Tibial nerve (tissue), 4 donors: Measurements from ENCODE around the gene C10orf67. TPM values are rescaled to one million over a fixed set of nuclear protein-coding genes. Genes with fewer than 3 reads are reported as not detected.
"Not testable (repeated sequence)": the region's sequence is repeated elsewhere in the genome, so short reads cannot be mapped to it uniquely, and the experiment has no call there.

Experiments used
- DNase-seq, 2 donors: peaks; one replicate each; pipeline ENCODE4 v3.0.0-alpha.2; 2019; ENCODE audit warnings: low spot score in 2 of 2
- H3K27ac ChIP-seq, 4 donors: fragments of 200-600 bp; sonication (generic) in 3 of 4; one replicate each; pipeline ENCODE4 v1.5.1; 2017 to 2019; ENCODE audit warnings: mild to moderate bottlenecking in 1 of 4
- H3K27me3 ChIP-seq, 2 donors: fragments of 200-600 bp; sonication (generic) in 1 of 2; one replicate each; pipeline versions ENCODE4 v1.5.1 to v1.6.0; 2017 to 2019
- H3K36me3 ChIP-seq, 3 donors: fragments of 200-600 bp; sonication (generic); one replicate each; pipeline ENCODE4 v1.5.1; 2018 to 2019
- H3K4me1 ChIP-seq, 4 donors: fragments of 200-600 bp; sonication (generic) in 3 of 4; one replicate each; pipeline ENCODE4 v1.5.1; 2017 to 2019
- H3K4me3 ChIP-seq, 4 donors: fragments of 200-600 bp; sonication (generic) in 3 of 4; one replicate each; pipeline ENCODE4 v1.5.1; 2017 to 2019; ENCODE audit warnings: mild to moderate bottlenecking in 1 of 4, moderate library complexity in 1 of 4
- H3K9me3 ChIP-seq, 4 donors: fragments of 200-600 bp; sonication (generic) in 3 of 4; one replicate each; pipeline ENCODE4 v1.5.1; 2017 to 2019
- CTCF ChIP-seq, 5 experiments: fragments of 200-600 bp in 3 of 5; fragments of 450-650 bp in 2 of 5; sonication (generic) in 3 of 5; IDR thresholded peaks; one replicate each; pipeline ENCODE4 v1.5.1; 2016 to 2019; ENCODE audit warnings: antibody characterized with exemption in 5 of 5, mild to moderate bottlenecking in 3 of 5, moderate library complexity in 2 of 5
- EP300 ChIP-seq, 2 donors: sonication (generic); formaldehyde crosslinking; IDR thresholded peaks; one replicate each; pipeline ENCODE4 v1.6.1; 2017; ENCODE audit warnings: antibody characterized with exemption in 2 of 2, mild to moderate bottlenecking in 1 of 2
- POLR2A ChIP-seq, 2 donors: fragments of 450-650 bp; IDR thresholded peaks; one replicate each; pipeline ENCODE4 v1.6.1; 2017; ENCODE audit warnings: antibody characterized with exemption in 2 of 2, mild to moderate bottlenecking in 2 of 2, moderate library complexity in 2 of 2
- WGBS, 2 donors: methylation state at CpG; one replicate each; pipeline ENCODE4 v1.1.5; 2018; 5-methylcytosine and 5-hydroxymethylcytosine counted together
- total RNA-seq, 4 donors: library from RNA; depleted of rRNA; stranded (reverse); fragments of >200 nt; gene quantifications; one replicate each; pipeline ENCODE4 v1.1.0, GENCODE V29; 2016

Gene C10orf67
- total RNA-seq, 4 donors from 2014 or later, result 0.30 to 1.6 (median 0.64) TPM

- 84 to 90% methylated on average over 3 of the region's 3 CpGs for WGBS, 2 donors
- Histone ChIP-seq H3K4me3 (no peak overlapping the region), H3K9me3 (no peaks in the 10 kb centered on the region), H3K27me3 (no peaks in the 10 kb centered on the region), H3K27ac (no peak overlapping the region), H3K36me3 (no peaks in the 10 kb centered on the region), H3K4me1 (peaks cover 0 to 8% (median 0%) of the 10 kb centered on the region in 4 donors)
- DNase-seq, result no peak
- TF ChIP-seq POLR2A (IDR thresholded peaks at IDR 0.05), result no peak
- no peak for TF ChIP-seq EP300 (IDR thresholded peaks at IDR 0.05)
- TF ChIP-seq CTCF (IDR thresholded peaks at IDR 0.05), result no peak
Measured at GRCh38 chr10:23351926-23352519, 7.4 kb upstream of the C10orf67 start.

GRCh38 chr10:23350706-23351105 lies 6.1 kb upstream of the C10orf67 start:
- not testable (repeated sequence) for H3K9me3 ChIP-seq, DNase-seq, H3K4me3 ChIP-seq, H3K27me3 ChIP-seq, H3K27ac ChIP-seq, H3K36me3 ChIP-seq
- WGBS, 2 donors, result 85 to 94% methylated on average over 1 of the region's 1 CpG
- H3K4me1 ChIP-seq, result peaks cover 0 to 12% (median 0%) of the 10 kb centered on the region in 4 donors

GRCh38 chr10:23345861-23346260 lies 1.3 kb upstream of the C10orf67 start:
- Histone ChIP-seq H3K4me1 (peaks cover 0 to 33% (median 0%) of the 10 kb centered on the region in 4 donors), H3K9me3 (no peaks in the 10 kb centered on the region), H3K27ac (peak overlapping the region; percentile 31 to 94 (median 78)), H3K27me3 (peaks cover 0 to 5% of the 10 kb centered on the region in 2 donors), H3K4me3 (no peak overlapping the region), H3K36me3 (no peaks in the 10 kb centered on the region)
- 46 to 52% methylated on average over 5 of the region's 5 CpGs for WGBS, 2 donors
- no peak for DNase-seq
- no peak for TF ChIP-seq CTCF (IDR thresholded peaks at IDR 0.05)
- TF ChIP-seq POLR2A (IDR thresholded peaks at IDR 0.05), result no peak
- TF ChIP-seq EP300 (IDR thresholded peaks at IDR 0.05), result peak; percentile 40 to 70

GRCh38 chr10:23343591-23344240 lies 881 bp downstream of the C10orf67 start:
- 8 to 11% methylated on average over 21 to 41 of the region's 48 CpGs for WGBS, 2 donors

GRCh38 chr10:23342213-23342884 lies 2.2 kb downstream of the C10orf67 start:
- H3K4me3 ChIP-seq, result no peak overlapping the region
- no peak for TF ChIP-seq EP300 (IDR thresholded peaks at IDR 0.05)
- TF ChIP-seq POLR2A (IDR thresholded peaks at IDR 0.05), result no peak
- TF ChIP-seq CTCF (IDR thresholded peaks at IDR 0.05), result no peak
- no peak for DNase-seq
- H3K9me3 ChIP-seq, result no peaks in the 10 kb centered on the region
- WGBS, 2 donors, result 72 to 79% methylated on average over 11 of the region's 11 CpGs
- peaks cover 0 to 5% of the 10 kb centered on the region in 2 donors for H3K27me3 ChIP-seq
- H3K4me1 ChIP-seq, result peaks cover 0 to 29% (median 0%) of the 10 kb centered on the region in 4 donors
- H3K27ac ChIP-seq, result peak overlapping the region in 2 of 4 donors; percentile 90 to 94
- no peaks in the 10 kb centered on the region for H3K36me3 ChIP-seq

More at GRCh38 chr10:23343591-23344240, 881 bp downstream of the C10orf67 start:
- Histone ChIP-seq H3K36me3 (no peaks in the 10 kb centered on the region), H3K27me3 (peaks cover 0 to 5% of the 10 kb centered on the region in 2 donors), H3K4me1 (peaks cover 0 to 33% (median 0%) of the 10 kb centered on the region in 4 donors), H3K9me3 (no peaks in the 10 kb centered on the region), H3K27ac (peak overlapping the region; percentile 66 to 94 (median 84)), H3K4me3 (peak overlapping the region; percentile 42 to 58 (median 54))
- peak in 1 of 2 donors; percentile 30 for DNase-seq
- TF ChIP-seq EP300 (IDR thresholded peaks at IDR 0.05) (no peak), CTCF (IDR thresholded peaks at IDR 0.05) (no peak), POLR2A (IDR thresholded peaks at IDR 0.05) (no peak)
